Measurements from ENCODE around the gene SETD1A.
A peak's percentile ranks its signal among the peaks of the same experiment; 100 is the strongest.
"Not testable (repeated sequence)": the region's sequence is repeated elsewhere in the genome, so short reads cannot be mapped to it uniquely, and the experiment has no call there.

SETD1A gene

DNA sequence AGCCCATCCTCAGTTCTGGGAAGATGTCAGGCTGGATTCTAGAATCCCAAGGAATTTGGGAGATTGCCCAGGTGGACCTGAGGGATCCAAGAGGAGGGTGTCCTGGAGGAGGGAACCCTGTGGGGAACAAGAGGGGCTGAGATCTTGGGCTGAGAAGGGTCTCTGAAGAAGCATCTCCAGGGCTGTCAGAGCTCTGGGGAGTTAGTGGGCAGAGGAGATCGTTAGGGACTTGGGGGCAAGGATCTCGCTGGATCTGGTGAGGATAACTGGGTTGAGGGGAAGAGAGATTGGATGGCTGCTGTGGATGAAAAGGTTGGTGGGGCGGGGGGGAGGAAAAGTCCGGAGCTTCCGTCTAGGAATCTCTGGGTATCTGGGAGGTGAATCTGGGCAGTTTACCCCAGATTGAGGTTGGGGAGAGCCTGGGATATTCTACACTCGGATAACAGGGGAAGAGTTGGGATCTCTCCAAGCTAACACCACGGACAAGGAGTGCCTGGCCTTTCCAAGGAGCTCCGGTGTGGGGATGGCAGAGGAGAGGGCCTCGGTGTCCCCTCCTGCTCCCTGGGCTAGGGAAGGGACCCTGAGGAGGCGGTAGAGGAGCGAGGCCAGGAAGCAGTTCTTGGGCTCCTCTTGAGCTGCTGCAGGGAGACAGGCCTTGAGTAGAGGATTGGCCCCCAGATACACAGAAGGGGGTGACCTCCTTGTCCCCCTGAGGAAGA is 32.5 kb upstream of the SETD1A start:
- DNase-seq (no peak), ATAC-seq (replicated peaks) (no peak)
- Mint-ChIP-seq H3K4me3 (peak overlapping the region; percentile 76 to 77), H3K36me3 (ENCODE audit: insufficient read depth) (peaks cover 18% of the 10 kb centered on the region), H3K27ac (peak overlapping the region in 1 of 2 donors; percentile 63), H3K9me3 (no peaks in the 10 kb centered on the region), H3K4me1 (ENCODE audit: low read depth in 2 of 2) (peaks cover 22 to 26% of the 10 kb centered on the region in 2 donors), H3K27me3 (no peaks in the 10 kb centered on the region)

DNA sequence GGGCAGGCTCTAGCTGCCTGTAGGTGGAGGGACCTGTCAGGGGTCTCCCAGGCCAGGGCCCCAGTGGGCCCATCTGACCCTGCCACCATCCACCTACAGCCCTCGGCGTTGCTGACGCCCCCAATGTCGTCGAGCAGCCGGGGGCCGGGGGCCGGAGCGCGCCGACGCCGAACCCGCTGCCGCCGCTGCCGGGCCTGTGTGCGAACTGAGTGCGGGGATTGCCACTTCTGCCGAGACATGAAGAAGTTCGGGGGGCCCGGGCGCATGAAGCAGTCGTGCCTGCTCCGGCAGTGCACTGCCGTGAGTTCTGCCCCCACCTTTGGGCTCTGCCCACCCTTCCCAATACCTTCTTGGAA is 31.9 kb upstream of the SETD1A start:
- Mint-ChIP-seq H3K4me3 (no peak overlapping the region), H3K27ac (no peak overlapping the region), H3K9me3 (no peaks in the 10 kb centered on the region), H3K4me1 (ENCODE audit: low read depth in 2 of 2) (peaks cover 22 to 26% of the 10 kb centered on the region in 2 donors), H3K36me3 (ENCODE audit: insufficient read depth) (peaks cover 20% of the 10 kb centered on the region), H3K27me3 (no peaks in the 10 kb centered on the region)
- no peak for DNase-seq
- no peak for ATAC-seq (replicated peaks)

DNA sequence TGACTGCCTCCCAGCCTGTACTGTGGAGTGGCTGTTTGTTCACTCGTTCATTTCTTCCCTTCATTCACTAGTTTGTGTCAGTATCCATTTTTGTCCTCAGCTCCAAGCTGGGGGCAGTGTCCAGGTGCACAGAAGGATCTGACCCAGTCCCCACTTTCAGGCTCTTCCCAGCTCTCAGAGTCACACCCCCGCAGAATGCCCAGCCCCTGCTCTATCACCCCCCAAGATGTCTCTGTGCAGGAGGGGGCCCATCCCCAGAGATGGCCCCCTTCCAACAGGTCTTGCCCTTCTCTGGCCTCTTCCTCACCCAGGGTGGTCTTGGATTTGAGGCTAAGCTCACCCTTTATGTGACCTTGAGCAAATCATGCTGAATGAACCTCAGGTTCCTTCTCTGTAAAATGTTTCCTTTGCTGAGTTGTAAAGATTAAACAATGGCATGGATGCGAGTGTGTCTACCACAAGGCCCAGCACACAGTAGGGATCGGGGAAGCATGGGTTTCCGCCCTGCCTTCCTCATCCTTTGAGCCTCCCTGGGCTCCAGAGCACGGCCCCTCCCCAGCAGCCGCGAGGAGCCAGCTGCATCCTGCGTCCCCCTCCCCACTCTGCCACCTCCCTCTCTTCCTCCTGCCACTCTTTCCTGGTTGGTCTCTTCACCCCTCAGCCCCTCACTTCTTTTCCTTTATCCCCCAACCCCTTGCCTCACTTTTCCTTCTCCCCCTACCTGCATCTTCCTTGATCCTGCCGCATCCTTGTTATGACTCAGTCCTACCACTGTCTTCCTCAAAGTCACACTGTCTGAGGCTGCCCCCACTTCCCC is 31.4 kb upstream of the SETD1A start:
- Mint-ChIP-seq H3K4me3 (peak overlapping the region; percentile 28 to 46), H3K27ac (peak overlapping the region in 1 of 2 donors; percentile 46), H3K9me3 (no peaks in the 10 kb centered on the region), H3K4me1 (ENCODE audit: low read depth in 2 of 2) (peaks cover 22 to 23% of the 10 kb centered on the region in 2 donors), H3K36me3 (ENCODE audit: insufficient read depth) (peaks cover 22% of the 10 kb centered on the region), H3K27me3 (no peaks in the 10 kb centered on the region)
- ATAC-seq (replicated peaks) (no peak), DNase-seq (no peak)

DNA sequence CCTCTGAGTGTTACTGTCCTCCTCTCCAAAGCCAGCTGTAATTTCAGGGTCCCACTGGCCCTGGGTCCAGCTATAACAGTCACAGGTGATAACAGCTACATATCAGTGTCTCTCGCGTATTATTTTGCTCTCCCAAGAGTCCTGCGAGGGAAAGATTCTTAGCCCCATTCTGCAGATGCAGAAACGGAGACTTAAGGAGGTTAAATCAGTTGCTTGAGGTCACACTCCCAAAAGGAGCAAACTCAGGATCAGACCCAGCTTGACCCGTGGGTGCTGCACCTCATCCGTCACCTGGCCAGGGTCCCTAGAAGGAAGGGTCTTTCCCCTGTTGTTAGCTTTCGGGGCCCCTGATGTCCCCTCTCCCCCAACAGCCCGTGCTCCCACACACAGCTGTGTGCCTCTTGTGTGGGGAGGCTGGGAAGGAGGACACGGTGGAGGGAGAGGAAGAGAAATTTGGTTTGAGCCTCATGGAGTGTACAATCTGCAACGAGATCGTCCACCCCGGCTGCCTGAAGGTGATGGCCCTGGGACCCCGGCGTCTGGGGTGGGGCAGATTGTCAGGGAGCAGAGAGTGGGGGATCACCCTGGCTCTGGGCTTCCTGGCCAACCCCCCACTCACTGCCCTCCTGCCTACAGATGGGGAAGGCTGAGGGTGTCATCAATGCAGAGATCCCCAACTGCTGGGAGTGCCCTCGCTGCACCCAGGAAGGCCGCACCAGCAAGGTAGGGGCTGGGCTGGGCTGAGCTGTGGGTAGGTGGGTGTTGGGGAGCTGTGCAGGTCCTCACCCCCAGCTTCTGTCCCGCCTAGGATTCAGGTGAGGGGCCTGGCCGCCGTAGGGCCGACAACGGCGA is 30.4 kb upstream of the SETD1A start:
- Mint-ChIP-seq H3K4me1 (ENCODE audit: low read depth in 2 of 2) (peaks cover 14 to 18% of the 10 kb centered on the region in 2 donors), H3K27me3 (no peaks in the 10 kb centered on the region), H3K9me3 (no peaks in the 10 kb centered on the region), H3K36me3 (ENCODE audit: insufficient read depth) (peaks cover 25% of the 10 kb centered on the region), H3K27ac (peak overlapping the region in 1 of 2 donors; percentile 46), H3K4me3 (no peak overlapping the region)
- DNase-seq (no peak), ATAC-seq (replicated peaks) (no peak)

DNA sequence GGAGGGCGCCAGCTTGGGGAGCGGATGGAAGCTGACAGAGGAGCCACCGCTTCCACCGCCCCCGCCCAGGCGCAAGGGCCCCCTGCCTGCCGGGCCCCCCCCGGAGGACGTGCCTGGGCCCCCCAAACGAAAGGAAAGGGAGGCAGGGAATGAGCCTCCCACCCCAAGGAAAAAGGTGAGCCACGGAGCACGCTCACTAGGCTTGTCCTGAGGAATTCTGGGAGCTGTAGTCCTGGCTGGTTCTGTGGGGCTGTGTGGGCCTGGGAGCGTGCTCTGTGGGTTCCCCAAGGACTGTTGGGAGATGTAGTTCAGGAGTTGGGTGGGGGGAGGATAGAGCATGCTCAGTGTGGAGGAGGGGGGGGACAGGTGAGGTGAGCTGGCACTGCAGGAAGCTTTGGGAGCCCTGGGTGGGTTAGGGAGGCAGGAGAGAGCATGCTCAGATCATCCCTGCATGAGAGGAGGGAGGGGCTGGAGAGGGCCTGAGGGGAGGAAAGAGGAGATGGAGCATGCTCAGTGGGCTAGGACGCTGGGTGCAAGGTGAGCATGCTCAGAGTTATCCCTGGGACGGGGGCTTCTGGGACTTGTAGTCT is 29.7 kb upstream of the SETD1A start:
- H3K27me3 Mint-ChIP-seq, result no peaks in the 10 kb centered on the region
- ATAC-seq (replicated peaks) (no peak), DNase-seq (no peak)
- H3K36me3 Mint-ChIP-seq (ENCODE audit: insufficient read depth), result peaks cover 25% of the 10 kb centered on the region
- H3K4me1 Mint-ChIP-seq (ENCODE audit: low read depth in 2 of 2), result peaks cover 14 to 18% of the 10 kb centered on the region in 2 donors
- H3K4me3 Mint-ChIP-seq, result no peak overlapping the region
- H3K9me3 Mint-ChIP-seq, result no peaks in the 10 kb centered on the region
- no peak overlapping the region for H3K27ac Mint-ChIP-seq

DNA sequence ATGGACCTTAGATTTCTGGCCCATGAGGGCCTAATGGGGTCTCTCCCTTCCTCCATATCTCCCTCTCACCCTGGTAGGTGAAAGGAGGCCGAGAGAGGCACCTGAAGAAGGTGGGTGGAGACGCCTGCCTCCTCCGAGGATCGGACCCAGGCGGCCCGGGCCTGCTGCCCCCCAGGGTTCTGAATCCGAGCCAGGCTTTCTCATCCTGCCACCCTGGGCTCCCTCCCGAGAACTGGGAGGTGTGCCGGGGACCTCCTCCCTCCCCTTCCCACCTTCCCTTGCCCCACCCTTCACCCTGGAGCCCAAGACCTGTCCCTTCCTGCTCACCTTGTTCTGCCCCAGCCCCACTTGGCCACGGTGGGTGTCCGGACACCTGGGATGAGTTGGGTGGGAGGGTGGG is 29.2 kb upstream of the SETD1A start:
- no peak for DNase-seq
- Mint-ChIP-seq H3K27me3 (no peaks in the 10 kb centered on the region), H3K9me3 (no peaks in the 10 kb centered on the region), H3K27ac (no peak overlapping the region), H3K36me3 (ENCODE audit: insufficient read depth) (peaks cover 25% of the 10 kb centered on the region), H3K4me3 (no peak overlapping the region), H3K4me1 (ENCODE audit: low read depth in 2 of 2) (peaks cover 14 to 18% of the 10 kb centered on the region in 2 donors)
- no peak for ATAC-seq (replicated peaks)

DNA sequence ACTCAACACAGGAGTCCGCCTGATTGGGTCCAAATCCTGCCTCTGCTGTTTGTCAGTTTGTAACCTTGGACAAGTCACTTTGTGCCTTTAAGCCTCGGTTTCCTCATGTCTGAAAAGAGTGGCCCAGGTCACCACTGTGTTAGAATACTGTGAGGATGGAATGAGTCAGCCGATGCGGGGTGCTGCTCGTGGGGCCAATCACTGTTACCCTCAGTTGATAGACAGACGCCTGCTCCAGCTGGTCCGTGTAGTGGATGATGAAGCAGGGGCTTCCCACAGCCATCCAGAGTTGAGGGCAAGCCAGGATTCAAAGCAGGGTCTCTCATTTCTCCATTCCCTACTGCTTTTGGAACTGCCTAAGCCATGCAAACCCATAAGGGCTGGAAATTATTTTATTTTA is 28.4 kb upstream of the SETD1A start:
- no peak for ATAC-seq (replicated peaks)
- Mint-ChIP-seq H3K9me3 (no peaks in the 10 kb centered on the region), H3K36me3 (ENCODE audit: insufficient read depth) (peaks cover 25% of the 10 kb centered on the region), H3K27ac (no peak overlapping the region), H3K27me3 (no peaks in the 10 kb centered on the region), H3K4me1 (ENCODE audit: low read depth in 2 of 2) (peaks cover 14 to 18% of the 10 kb centered on the region in 2 donors), H3K4me3 (no peak overlapping the region)
- DNase-seq, result no peak

DNA sequence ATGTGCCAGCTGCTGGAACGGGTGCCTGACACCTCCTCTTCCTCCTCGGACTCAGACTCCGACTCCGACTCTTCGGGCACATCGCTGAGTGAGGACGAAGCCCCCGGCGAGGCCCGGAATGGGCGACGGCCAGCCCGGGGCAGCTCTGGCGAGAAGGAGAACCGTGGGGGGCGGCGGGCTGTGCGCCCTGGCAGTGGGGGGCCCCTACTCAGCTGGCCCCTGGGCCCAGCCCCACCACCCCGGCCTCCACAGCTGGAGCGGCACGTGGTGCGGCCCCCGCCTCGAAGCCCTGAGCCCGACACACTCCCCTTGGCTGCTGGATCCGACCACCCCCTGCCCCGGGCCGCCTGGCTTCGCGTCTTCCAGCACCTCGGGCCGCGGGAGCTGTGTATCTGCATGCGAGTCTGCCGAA is 27.4 kb upstream of the SETD1A start:
- Mint-ChIP-seq H3K4me3 (no peak overlapping the region), H3K27ac (no peak overlapping the region), H3K27me3 (no peaks in the 10 kb centered on the region), H3K36me3 (ENCODE audit: insufficient read depth) (peaks cover 26% of the 10 kb centered on the region), H3K9me3 (no peaks in the 10 kb centered on the region), H3K4me1 (ENCODE audit: low read depth in 2 of 2) (peaks cover 12 to 17% of the 10 kb centered on the region in 2 donors)
- DNase-seq (no peak), ATAC-seq (replicated peaks) (no peak)

DNA sequence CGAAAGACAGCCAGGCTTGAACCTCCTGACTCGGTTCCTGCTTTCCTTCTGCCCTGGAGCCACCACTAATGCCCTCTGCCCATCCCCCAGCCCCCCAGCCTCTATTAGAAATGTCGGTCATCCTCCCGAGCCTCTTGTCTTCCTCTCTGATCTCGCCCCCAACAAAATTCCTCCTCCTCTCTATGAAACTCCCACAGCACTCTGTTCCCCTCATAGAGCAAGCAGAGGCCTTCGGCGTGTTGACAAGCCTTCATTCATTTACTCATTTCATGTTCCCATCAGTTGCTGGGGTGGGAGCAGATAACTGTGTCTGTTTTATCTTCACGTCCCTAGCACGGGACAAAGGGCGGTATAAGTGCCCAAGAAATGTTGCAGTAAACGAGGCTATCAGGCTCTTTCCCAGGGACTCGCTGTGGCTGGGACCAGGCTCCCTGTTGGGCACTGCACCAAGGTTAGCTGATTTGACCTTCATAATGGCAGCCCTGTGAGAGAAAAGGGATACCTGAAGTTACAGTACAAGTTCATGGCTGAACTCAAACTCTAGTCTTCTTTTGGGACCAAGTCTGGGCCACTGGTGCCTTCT is 26.4 kb upstream of the SETD1A start:
- H3K27ac Mint-ChIP-seq, result peak overlapping the region in 1 of 2 donors; percentile 11
- no peaks in the 10 kb centered on the region for H3K9me3 Mint-ChIP-seq
- ATAC-seq (replicated peaks) (no peak), DNase-seq (no peak)
- H3K4me3 Mint-ChIP-seq, result no peak overlapping the region
- H3K36me3 Mint-ChIP-seq (ENCODE audit: insufficient read depth), result peaks cover 25% of the 10 kb centered on the region
- H3K27me3 Mint-ChIP-seq, result no peaks in the 10 kb centered on the region
- peaks cover 10 to 14% of the 10 kb centered on the region in 2 donors for H3K4me1 Mint-ChIP-seq (ENCODE audit: low read depth in 2 of 2)

DNA sequence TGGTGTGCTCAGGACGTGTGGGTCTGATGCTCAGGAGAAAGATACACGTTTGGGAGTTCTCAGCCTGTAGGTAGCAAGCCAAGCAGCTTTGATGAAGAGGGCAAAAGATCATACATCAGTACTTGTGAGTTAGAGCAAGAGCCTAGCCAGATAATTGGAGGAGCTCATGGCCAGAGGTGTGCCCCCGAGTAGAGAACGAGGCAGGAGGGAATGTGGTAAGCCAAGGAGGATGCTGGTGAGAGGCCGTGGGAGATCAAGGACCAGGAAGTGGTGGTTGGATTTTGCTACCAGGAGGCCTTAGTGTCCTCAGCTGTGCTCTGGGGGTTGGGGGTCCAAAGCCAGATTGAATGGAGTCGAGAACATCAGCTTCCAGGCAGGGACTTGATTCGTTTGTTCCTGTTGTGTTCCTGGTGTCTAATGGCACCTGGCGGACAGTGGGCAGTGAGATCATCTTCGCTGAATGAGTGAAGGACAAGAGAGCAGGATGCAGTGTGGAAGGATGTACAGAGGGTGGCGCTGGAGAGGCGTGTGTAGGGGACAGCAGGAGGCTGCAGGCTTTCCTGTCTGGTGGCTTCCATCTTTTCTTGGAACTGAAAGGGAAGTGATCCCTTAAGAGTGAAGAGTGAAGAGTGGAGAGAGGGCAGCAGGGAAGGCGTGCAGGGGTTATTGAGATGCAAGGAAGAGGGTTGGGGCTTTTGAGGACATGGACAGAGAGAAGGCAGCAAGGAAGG is 22.6 kb upstream of the SETD1A start:
- no peak overlapping the region for H3K4me3 Mint-ChIP-seq
- H3K4me1 Mint-ChIP-seq (ENCODE audit: low read depth in 2 of 2), result peaks cover 10 to 15% of the 10 kb centered on the region in 2 donors
- H3K27ac Mint-ChIP-seq, result peak overlapping the region; percentile 11 to 19
- no peak for DNase-seq
- H3K27me3 Mint-ChIP-seq, result no peaks in the 10 kb centered on the region
- peak; percentile 36 for ATAC-seq (replicated peaks)
- no peaks in the 10 kb centered on the region for H3K9me3 Mint-ChIP-seq
- H3K36me3 Mint-ChIP-seq (ENCODE audit: insufficient read depth), result peaks cover 23% of the 10 kb centered on the region

DNA sequence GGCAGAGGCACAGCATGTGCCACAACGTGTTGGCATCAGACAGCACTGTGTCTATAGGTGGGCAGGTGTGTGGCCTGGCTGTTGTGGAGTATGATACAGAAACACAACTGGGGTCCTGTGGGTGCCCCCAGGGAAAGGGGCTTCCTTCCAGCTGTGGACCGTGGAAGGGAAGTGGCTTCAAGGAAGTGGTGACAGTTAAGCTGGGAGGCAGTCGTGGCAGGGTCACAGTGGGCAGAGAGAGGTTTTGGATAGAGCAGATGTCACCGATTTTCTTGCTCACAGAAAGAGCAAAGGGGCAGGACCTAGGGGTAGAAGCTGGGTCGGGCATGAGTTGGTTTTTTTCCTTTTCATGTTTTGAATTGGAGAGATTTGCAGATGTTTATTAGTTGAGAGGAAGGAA is 19.9 kb upstream of the SETD1A start:
- Mint-ChIP-seq H3K4me1 (ENCODE audit: low read depth in 2 of 2) (peaks cover 21 to 26% of the 10 kb centered on the region in 2 donors), H3K27ac (peak overlapping the region; percentile 18 to 23), H3K27me3 (no peaks in the 10 kb centered on the region), H3K4me3 (no peak overlapping the region), H3K9me3 (no peaks in the 10 kb centered on the region), H3K36me3 (ENCODE audit: insufficient read depth) (peaks cover 11% of the 10 kb centered on the region)
- DNase-seq, result no peak
- ATAC-seq (replicated peaks), result no peak

DNA sequence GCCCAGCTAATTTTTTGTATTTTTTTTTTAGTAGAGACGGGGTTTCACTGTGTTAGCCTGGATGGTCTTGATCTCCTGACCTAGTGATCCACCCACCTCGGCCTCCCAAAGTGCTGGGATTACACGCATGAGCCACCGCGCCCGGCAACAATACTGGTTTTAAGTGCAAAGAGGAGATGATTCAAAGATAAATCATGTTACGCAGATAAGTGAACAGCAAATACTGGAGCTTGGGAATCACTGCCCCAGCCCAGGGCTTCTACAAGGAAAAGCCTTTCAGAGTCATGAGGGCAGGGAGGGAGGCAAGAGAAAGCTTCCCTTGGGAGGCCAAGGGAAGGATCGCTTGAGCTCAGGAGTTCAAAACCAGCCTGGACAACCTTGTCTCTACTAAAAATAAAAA is 18.0 kb upstream of the SETD1A start:
- not testable (repeated sequence) for H3K27me3 Mint-ChIP-seq; DNase-seq; H3K4me3 Mint-ChIP-seq; H3K36me3 Mint-ChIP-seq (ENCODE audit: insufficient read depth); ATAC-seq (replicated peaks); H3K27ac Mint-ChIP-seq; H3K9me3 Mint-ChIP-seq
- H3K4me1 Mint-ChIP-seq (ENCODE audit: low read depth in 2 of 2), result peaks cover 21 to 25% of the 10 kb centered on the region in 2 donors
